ENCODE measurements around the gene CCDC32. TPM values are rescaled to one million over a fixed set of nuclear protein-coding genes. Genes with fewer than 3 reads are reported as not detected.

Gene CCDC32
- total and polyA plus RNA-seq, 2 donors (not counting 1 experiment from before 2014, with no cell fraction given): 14.5 to 20.7 TPM

GRCh38 chr15:40533763-40534364, 31.0 kb downstream of the CCDC32 start:
- Histone ChIP-seq H3K9me3 (ENCODE audit: control insufficient read depth, insufficient read depth, low read depth, low read length) (no peaks in the 10 kb centered on the region), H3K4me1 (ENCODE audit: control insufficient read depth, extremely low read depth, insufficient read depth, low read length) (no peaks in the 10 kb centered on the region), H3K9ac (ENCODE audit: insufficient read depth, low read length) (no peak overlapping the region), H3K79me2 (ENCODE audit: control insufficient read depth, insufficient read depth, low read length) (no peaks in the 10 kb centered on the region), H3K36me3 (ENCODE audit: control insufficient read depth, insufficient read depth, low read length) (no peaks in the 10 kb centered on the region), H2AFZ (ENCODE audit: low read length) (no peak overlapping the region), H3K27ac (ENCODE audit: insufficient read depth, low read length) (no peak overlapping the region), H3K4me3 (replicated peaks in 1 of 4; ENCODE audit: control extremely low read depth in 1 of 4, insufficient read depth in 1 of 4, low read depth in 3 of 4, low read length in 4 of 4) (no peak overlapping the region), H4K20me1 (ENCODE audit: control insufficient read depth, extremely low read depth, insufficient read depth, low read length) (no peaks in the 10 kb centered on the region), H3K4me2 (ENCODE audit: extremely low read depth, insufficient read depth, low read length) (no peak overlapping the region), H3K27me3 (ENCODE audit: control insufficient read depth, insufficient read depth, low read length) (no peaks in the 10 kb centered on the region)
- TF ChIP-seq, protein P1, sequence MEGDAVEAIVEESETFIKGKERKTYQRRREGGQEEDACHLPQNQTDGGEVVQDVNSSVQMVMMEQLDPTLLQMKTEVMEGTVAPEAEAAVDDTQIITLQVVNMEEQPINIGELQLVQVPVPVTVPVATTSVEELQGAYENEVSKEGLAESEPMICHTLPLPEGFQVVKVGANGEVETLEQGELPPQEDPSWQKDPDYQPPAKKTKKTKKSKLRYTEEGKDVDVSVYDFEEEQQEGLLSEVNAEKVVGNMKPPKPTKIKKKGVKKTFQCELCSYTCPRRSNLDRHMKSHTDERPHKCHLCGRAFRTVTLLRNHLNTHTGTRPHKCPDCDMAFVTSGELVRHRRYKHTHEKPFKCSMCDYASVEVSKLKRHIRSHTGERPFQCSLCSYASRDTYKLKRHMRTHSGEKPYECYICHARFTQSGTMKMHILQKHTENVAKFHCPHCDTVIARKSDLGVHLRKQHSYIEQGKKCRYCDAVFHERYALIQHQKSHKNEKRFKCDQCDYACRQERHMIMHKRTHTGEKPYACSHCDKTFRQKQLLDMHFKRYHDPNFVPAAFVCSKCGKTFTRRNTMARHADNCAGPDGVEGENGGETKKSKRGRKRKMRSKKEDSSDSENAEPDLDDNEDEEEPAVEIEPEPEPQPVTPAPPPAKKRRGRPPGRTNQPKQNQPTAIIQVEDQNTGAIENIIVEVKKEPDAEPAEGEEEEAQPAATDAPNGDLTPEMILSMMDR (conservative IDR thresholded peaks at IDR 0.05 in 1 of 2, IDR thresholded peaks at IDR 0.05 in 1 of 2; ENCODE audit: low read depth in 1 of 2, low read length in 2 of 2): no peak
- no peak for TF ChIP-seq EZH2 (IDR thresholded peaks at IDR 0.05; ENCODE audit: low read length, missing control alignments)
- no peak for DNase-seq (ENCODE audit: low read depth in 2 of 2)

DNA sequence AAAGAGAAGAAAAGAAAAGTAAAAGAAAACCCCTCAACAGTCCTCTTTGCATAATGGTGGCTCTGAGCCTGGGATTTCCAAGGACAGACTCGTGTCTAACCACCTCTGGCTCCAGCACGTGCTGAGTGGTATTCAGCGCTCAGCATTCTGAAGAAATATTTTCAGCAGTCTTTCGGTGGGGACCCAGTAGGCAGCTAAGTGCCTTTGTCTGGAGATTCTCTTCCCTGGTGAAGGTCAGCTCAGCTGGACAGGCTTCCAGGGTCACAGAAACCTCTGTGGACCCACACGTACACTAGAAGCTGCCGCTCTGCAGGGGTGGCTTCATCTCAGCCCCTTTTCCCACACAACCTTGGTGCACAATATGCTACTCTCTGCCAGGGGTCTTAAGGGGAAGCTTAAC, 36.0 kb downstream of the CCDC32 start:
- TF ChIP-seq, protein P1 (conservative IDR thresholded peaks at IDR 0.05 in 1 of 2, IDR thresholded peaks at IDR 0.05 in 1 of 2; ENCODE audit: low read depth in 1 of 2, low read length in 2 of 2): no peak
- TF ChIP-seq EZH2 (IDR thresholded peaks at IDR 0.05; ENCODE audit: low read length, missing control alignments): no peak
- no peak overlapping the region for H3K4me2 ChIP-seq (ENCODE audit: extremely low read depth, insufficient read depth, low read length)
- H3K9me3 ChIP-seq (ENCODE audit: control insufficient read depth, insufficient read depth, low read depth, low read length): no peaks in the 10 kb centered on the region
- H3K9ac ChIP-seq (ENCODE audit: insufficient read depth, low read length): no peak overlapping the region
- H2AFZ ChIP-seq (ENCODE audit: low read length): no peak overlapping the region
- DNase-seq (ENCODE audit: low read depth in 2 of 2): no peak
- no peaks in the 10 kb centered on the region for H3K79me2 ChIP-seq (ENCODE audit: control insufficient read depth, insufficient read depth, low read length)
- H3K27ac ChIP-seq (ENCODE audit: insufficient read depth, low read length): no peak overlapping the region
- no peak overlapping the region for H3K4me3 ChIP-seq (replicated peaks in 1 of 4; ENCODE audit: control extremely low read depth in 1 of 4, insufficient read depth in 1 of 4, low read depth in 3 of 4, low read length in 4 of 4)
- H3K36me3 ChIP-seq (ENCODE audit: control insufficient read depth, insufficient read depth, low read length): no peaks in the 10 kb centered on the region
- H4K20me1 ChIP-seq (ENCODE audit: control insufficient read depth, extremely low read depth, insufficient read depth, low read length): no peaks in the 10 kb centered on the region
- H3K4me1 ChIP-seq (ENCODE audit: control insufficient read depth, extremely low read depth, insufficient read depth, low read length): no peaks in the 10 kb centered on the region
- no peaks in the 10 kb centered on the region for H3K27me3 ChIP-seq (ENCODE audit: control insufficient read depth, insufficient read depth, low read length)

DNA sequence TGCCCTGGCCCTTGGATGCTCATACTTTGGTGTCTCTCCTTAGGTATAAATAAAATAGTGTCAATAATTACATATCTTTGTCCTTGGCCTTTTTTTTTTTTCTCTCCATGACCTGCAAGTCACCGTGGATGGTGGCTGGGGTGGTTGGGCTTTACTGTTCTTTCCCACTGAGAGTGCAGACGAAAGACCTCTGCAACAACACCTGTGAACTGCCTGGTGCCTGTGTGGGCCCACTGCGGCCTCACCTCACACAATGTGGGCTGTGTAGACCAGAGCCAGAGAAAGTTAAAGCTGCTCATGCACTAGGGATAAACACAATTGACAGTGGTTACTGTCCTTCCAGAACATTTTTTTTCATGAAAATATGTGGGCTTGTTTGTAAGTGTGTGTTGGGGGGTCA, 39.0 kb downstream of the CCDC32 start:
- TF ChIP-seq, protein P1 (conservative IDR thresholded peaks at IDR 0.05 in 1 of 2, IDR thresholded peaks at IDR 0.05 in 1 of 2; ENCODE audit: low read depth in 1 of 2, low read length in 2 of 2): no peak
- no peak for TF ChIP-seq EZH2 (IDR thresholded peaks at IDR 0.05; ENCODE audit: low read length, missing control alignments)
- no peaks in the 10 kb centered on the region for H3K36me3 ChIP-seq (ENCODE audit: control insufficient read depth, insufficient read depth, low read length)

More for the DNA sequence above, 39.0 kb downstream of the CCDC32 start:
- Histone ChIP-seq H3K4me2 (ENCODE audit: extremely low read depth, insufficient read depth, low read length) (no peak overlapping the region), H2AFZ (ENCODE audit: low read length) (no peak overlapping the region), H3K4me1 (ENCODE audit: control insufficient read depth, extremely low read depth, insufficient read depth, low read length) (no peaks in the 10 kb centered on the region), H4K20me1 (ENCODE audit: control insufficient read depth, extremely low read depth, insufficient read depth, low read length) (no peaks in the 10 kb centered on the region), H3K9me3 (ENCODE audit: control insufficient read depth, insufficient read depth, low read depth, low read length) (no peaks in the 10 kb centered on the region), H3K79me2 (ENCODE audit: control insufficient read depth, insufficient read depth, low read length) (no peaks in the 10 kb centered on the region), H3K27me3 (ENCODE audit: control insufficient read depth, insufficient read depth, low read length) (no peaks in the 10 kb centered on the region), H3K9ac (ENCODE audit: insufficient read depth, low read length) (no peak overlapping the region), H3K27ac (ENCODE audit: insufficient read depth, low read length) (no peak overlapping the region), H3K4me3 (replicated peaks in 1 of 4; ENCODE audit: control extremely low read depth in 1 of 4, insufficient read depth in 1 of 4, low read depth in 3 of 4, low read length in 4 of 4) (no peak overlapping the region)
- no peak for DNase-seq (ENCODE audit: low read depth in 2 of 2)
